ENCODE measurements around the gene TRAF3IP1.
"Not testable (repeated sequence)": the region's sequence is repeated elsewhere in the genome, so short reads cannot be mapped to it uniquely, and the experiment has no call there.

The TRAF3IP1 gene

DNA sequence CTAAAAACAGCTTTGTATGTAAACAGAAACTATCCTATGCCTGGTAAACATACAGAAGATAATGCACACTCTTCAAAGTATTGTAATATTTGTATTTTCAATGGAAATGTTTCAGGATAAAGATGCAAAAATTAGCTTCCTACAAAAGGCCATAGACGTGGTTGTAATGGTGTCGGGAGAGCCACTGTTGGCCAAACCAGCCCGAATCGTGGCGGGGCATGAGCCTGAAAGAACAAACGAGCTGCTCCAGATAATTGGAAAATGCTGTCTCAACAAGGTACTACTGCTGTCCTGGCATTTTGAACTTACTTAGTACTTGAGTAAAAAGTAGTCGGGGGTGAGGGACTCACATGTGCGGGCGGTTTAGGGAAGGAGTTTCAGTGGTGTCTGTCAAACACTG, 5.4 kb downstream of the TRAF3IP1 start:
- H3K36me3 ChIP-seq (ENCODE audit: control insufficient read depth, insufficient read depth, low read length), result peaks cover 4% of the 10 kb centered on the region
- no peaks in the 10 kb centered on the region for H3K27me3 ChIP-seq (ENCODE audit: control insufficient read depth, insufficient read depth, low read length, poor library complexity, severe bottlenecking)
- 92 to 95% methylated on average over 9 of the region's 9 CpGs for WGBS, 2 experiments
- no peak overlapping the region for H3K27ac ChIP-seq (ENCODE audit: insufficient read depth, low read depth, low read length, poor library complexity, severe bottlenecking)
- no peak overlapping the region for H3K4me3 ChIP-seq (ENCODE audit: insufficient read depth, low read depth, low read length)
- peaks cover 9% of the 10 kb centered on the region for H3K4me1 ChIP-seq (ENCODE audit: control insufficient read depth, insufficient read depth, low read length)
- no peaks in the 10 kb centered on the region for H3K9me3 ChIP-seq (ENCODE audit: control insufficient read depth, low read length)

- Histone ChIP-seq H3K36me3 (ENCODE audit: control insufficient read depth, insufficient read depth, low read length) (peaks cover 4% of the 10 kb centered on the region), H3K4me1 (ENCODE audit: control insufficient read depth, insufficient read depth, low read length) (peaks cover 2% of the 10 kb centered on the region), H3K4me3 (ENCODE audit: insufficient read depth, low read depth, low read length) (no peak overlapping the region), H3K27me3 (ENCODE audit: control insufficient read depth, insufficient read depth, low read length, poor library complexity, severe bottlenecking) (no peaks in the 10 kb centered on the region), H3K27ac (ENCODE audit: insufficient read depth, low read depth, low read length, poor library complexity, severe bottlenecking) (no peak overlapping the region), H3K9me3 (ENCODE audit: control insufficient read depth, low read length) (no peaks in the 10 kb centered on the region)
- WGBS, 2 experiments, result 92 to 94% methylated on average over 12 of the region's 12 CpGs
These were observed 6.6 kb downstream of the TRAF3IP1 start for GRCh38 chr2:238326801-238327365.

DNA sequence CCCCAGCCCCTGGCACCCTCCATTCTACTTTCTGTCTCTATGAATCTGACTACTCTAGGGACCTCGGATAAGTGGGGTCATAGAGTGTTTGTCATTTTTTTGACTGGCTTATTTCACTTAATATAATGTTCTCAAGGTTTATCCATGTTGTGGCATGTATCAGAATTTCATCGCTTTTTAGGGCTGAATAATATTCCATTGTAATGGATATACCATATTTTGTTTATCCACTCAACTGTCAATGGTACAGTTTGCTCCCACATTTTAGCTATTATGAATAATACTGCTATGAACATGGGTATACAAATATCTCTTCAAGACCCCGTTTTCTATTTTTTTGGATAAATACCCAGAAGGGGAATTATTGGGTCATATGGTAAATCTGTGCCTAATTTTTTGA, 7.4 kb downstream of the TRAF3IP1 start:
- no peaks in the 10 kb centered on the region for H3K4me1 ChIP-seq (ENCODE audit: control insufficient read depth, insufficient read depth, low read length)
- 93 to 100% methylated on average over 1 to 2 of the region's 3 CpGs for WGBS, 2 experiments
- no peaks in the 10 kb centered on the region for H3K9me3 ChIP-seq (ENCODE audit: control insufficient read depth, low read length)
- H3K27ac ChIP-seq (ENCODE audit: insufficient read depth, low read depth, low read length, poor library complexity, severe bottlenecking), result no peak overlapping the region
- H3K27me3 ChIP-seq (ENCODE audit: control insufficient read depth, insufficient read depth, low read length, poor library complexity, severe bottlenecking), result no peaks in the 10 kb centered on the region
- H3K4me3 ChIP-seq (ENCODE audit: insufficient read depth, low read depth, low read length), result no peak overlapping the region
- H3K36me3 ChIP-seq (ENCODE audit: control insufficient read depth, insufficient read depth, low read length), result peaks cover 4% of the 10 kb centered on the region

DNA sequence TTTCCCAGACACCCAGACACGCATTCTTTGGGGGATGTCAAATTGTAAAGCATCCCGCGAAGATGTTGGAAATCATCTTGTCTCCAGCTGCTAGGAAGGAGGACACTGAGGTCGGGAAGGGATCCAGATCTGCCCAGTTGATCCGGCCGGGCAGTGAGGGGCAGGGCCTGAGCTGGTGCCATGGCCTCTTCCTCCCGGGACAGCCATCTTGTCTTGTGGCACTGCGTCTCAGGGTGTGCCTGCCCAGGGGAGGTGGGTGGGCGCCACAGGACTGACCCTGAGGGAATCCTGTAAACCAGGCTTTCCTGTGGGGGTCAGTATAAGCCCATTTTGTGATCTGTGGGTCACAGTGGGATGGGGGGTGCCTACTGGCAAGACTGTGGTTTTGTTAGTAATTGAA, 10.1 kb downstream of the TRAF3IP1 start:
- H3K36me3 ChIP-seq (ENCODE audit: control insufficient read depth, insufficient read depth, low read length), result peaks cover 4% of the 10 kb centered on the region
- no peak overlapping the region for H3K27ac ChIP-seq (ENCODE audit: insufficient read depth, low read depth, low read length, poor library complexity, severe bottlenecking)
- H3K9me3 ChIP-seq (ENCODE audit: control insufficient read depth, low read length), result no peaks in the 10 kb centered on the region
- H3K4me3 ChIP-seq (ENCODE audit: insufficient read depth, low read depth, low read length), result no peak overlapping the region
- 95 to 98% methylated on average over 9 of the region's 9 CpGs for WGBS, 2 experiments
- H3K4me1 ChIP-seq (ENCODE audit: control insufficient read depth, insufficient read depth, low read length), result no peaks in the 10 kb centered on the region
- H3K27me3 ChIP-seq (ENCODE audit: control insufficient read depth, insufficient read depth, low read length, poor library complexity, severe bottlenecking), result no peaks in the 10 kb centered on the region

DNA sequence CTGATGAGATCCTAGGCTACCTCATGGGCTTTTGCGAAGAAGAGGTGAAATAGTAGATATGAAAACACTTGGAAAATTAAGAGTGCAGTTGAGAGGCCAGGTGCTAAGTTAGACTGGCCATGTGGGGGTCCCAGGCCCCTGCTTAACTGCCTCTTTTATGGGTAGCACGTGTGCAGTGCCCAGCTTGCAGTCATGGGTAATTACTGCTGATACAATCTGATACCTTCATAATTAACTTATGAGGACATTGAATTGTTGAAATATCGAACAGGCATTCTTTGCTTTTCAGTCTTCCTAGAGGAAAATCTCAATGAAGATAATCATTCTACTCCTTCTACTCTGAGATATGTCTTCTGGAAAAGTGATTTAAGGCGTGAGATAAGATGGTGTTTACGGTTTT, 11.6 kb downstream of the TRAF3IP1 start:
- Histone ChIP-seq H3K27ac (ENCODE audit: insufficient read depth, low read depth, low read length, poor library complexity, severe bottlenecking) (no peak overlapping the region), H3K36me3 (ENCODE audit: control insufficient read depth, insufficient read depth, low read length) (peaks cover 4% of the 10 kb centered on the region), H3K4me3 (ENCODE audit: insufficient read depth, low read depth, low read length) (no peak overlapping the region), H3K4me1 (ENCODE audit: control insufficient read depth, insufficient read depth, low read length) (no peaks in the 10 kb centered on the region), H3K9me3 (ENCODE audit: control insufficient read depth, low read length) (no peaks in the 10 kb centered on the region), H3K27me3 (ENCODE audit: control insufficient read depth, insufficient read depth, low read length, poor library complexity, severe bottlenecking) (no peaks in the 10 kb centered on the region)
- 96 to 98% methylated on average over 5 of the region's 5 CpGs for WGBS, 2 experiments

DNA sequence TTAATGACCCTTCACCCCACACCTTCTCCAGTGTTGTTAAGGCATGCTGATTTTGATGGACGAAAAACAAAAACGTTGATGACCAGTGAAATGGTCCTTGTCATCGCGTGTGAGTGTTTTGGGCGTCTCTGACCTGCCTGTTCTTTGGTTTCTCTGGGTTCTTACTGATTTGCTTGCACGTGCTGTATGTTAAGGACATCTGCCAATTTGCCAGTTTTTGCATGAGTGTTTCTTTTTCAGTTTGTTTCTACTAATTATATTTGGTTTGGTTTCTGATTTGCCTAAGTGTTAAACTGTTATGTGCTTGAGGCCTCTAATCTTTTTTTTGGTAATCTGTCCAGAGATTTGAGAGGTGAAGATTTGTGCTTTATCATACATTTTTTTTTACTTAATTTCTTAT, 14.6 kb downstream of the TRAF3IP1 start:
- Histone ChIP-seq H3K9me3 (ENCODE audit: control insufficient read depth, low read length) (no peaks in the 10 kb centered on the region), H3K27me3 (ENCODE audit: control insufficient read depth, insufficient read depth, low read length, poor library complexity, severe bottlenecking) (no peaks in the 10 kb centered on the region), H3K36me3 (ENCODE audit: control insufficient read depth, insufficient read depth, low read length) (no peaks in the 10 kb centered on the region), H3K4me1 (ENCODE audit: control insufficient read depth, insufficient read depth, low read length) (no peaks in the 10 kb centered on the region), H3K27ac (ENCODE audit: insufficient read depth, low read depth, low read length, poor library complexity, severe bottlenecking) (no peak overlapping the region), H3K4me3 (ENCODE audit: insufficient read depth, low read depth, low read length) (no peak overlapping the region)
- WGBS, 2 experiments, result 91 to 92% methylated on average over 6 of the region's 6 CpGs

- not testable (repeated sequence) for H3K27ac ChIP-seq (ENCODE audit: insufficient read depth, low read depth, low read length, poor library complexity, severe bottlenecking); H3K27me3 ChIP-seq (ENCODE audit: control insufficient read depth, insufficient read depth, low read length, poor library complexity, severe bottlenecking); H3K4me1 ChIP-seq (ENCODE audit: control insufficient read depth, insufficient read depth, low read length); H3K9me3 ChIP-seq (ENCODE audit: control insufficient read depth, low read length); H3K4me3 ChIP-seq (ENCODE audit: insufficient read depth, low read depth, low read length); H3K36me3 ChIP-seq (ENCODE audit: control insufficient read depth, insufficient read depth, low read length)
- whole genome bisulfite sequencing, 2 experiments, result 96% methylated on average over 6 of the region's 8 CpGs
These were observed 15.3 kb downstream of the TRAF3IP1 start for GRCh38 chr2:238335591-238335990.

GRCh38 chr2:238336151-238336550, 15.8 kb downstream of the TRAF3IP1 start:
- H3K27ac ChIP-seq (ENCODE audit: insufficient read depth, low read depth, low read length, poor library complexity, severe bottlenecking), result no peak overlapping the region
- no peaks in the 10 kb centered on the region for H3K4me1 ChIP-seq (ENCODE audit: control insufficient read depth, insufficient read depth, low read length)
- WGBS, 2 experiments, result 94 to 98% methylated on average over 2 of the region's 2 CpGs
- H3K9me3 ChIP-seq (ENCODE audit: control insufficient read depth, low read length), result no peaks in the 10 kb centered on the region
- H3K36me3 ChIP-seq (ENCODE audit: control insufficient read depth, insufficient read depth, low read length), result no peaks in the 10 kb centered on the region
- H3K27me3 ChIP-seq (ENCODE audit: control insufficient read depth, insufficient read depth, low read length, poor library complexity, severe bottlenecking), result no peaks in the 10 kb centered on the region
- H3K4me3 ChIP-seq (ENCODE audit: insufficient read depth, low read depth, low read length), result no peak overlapping the region

- Histone ChIP-seq H3K36me3 (ENCODE audit: control insufficient read depth, insufficient read depth, low read length) (no peaks in the 10 kb centered on the region), H3K27ac (ENCODE audit: insufficient read depth, low read depth, low read length, poor library complexity, severe bottlenecking) (no peak overlapping the region)
These were observed 16.6 kb downstream of the TRAF3IP1 start for GRCh38 chr2:238336793-238337444.

DNA sequence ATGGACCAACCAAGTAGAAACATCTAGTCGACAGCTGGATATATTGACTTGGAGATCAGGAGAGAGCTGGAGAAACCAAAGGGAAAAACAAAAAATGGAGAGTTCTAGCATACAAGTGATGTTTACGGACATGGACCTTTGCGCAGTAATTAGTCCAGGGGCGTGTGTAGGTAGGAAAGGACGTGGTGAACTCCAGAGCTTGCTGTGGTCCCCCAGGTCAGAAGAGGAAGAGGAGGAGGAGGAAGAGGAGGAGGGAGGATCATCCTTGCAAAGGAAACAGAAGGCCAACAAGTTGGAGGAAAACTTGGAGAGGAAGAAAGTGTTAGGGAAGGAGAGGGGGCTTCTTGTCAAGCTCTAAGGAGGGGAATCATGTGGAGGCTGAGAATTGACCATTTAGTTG, 17.5 kb downstream of the TRAF3IP1 start:
- Histone ChIP-seq H3K4me1 (ENCODE audit: control insufficient read depth, insufficient read depth, low read length) (no peaks in the 10 kb centered on the region), H3K27ac (ENCODE audit: insufficient read depth, low read depth, low read length, poor library complexity, severe bottlenecking) (no peak overlapping the region), H3K36me3 (ENCODE audit: control insufficient read depth, insufficient read depth, low read length) (no peaks in the 10 kb centered on the region), H3K27me3 (ENCODE audit: control insufficient read depth, insufficient read depth, low read length, poor library complexity, severe bottlenecking) (no peaks in the 10 kb centered on the region), H3K4me3 (ENCODE audit: insufficient read depth, low read depth, low read length) (no peak overlapping the region), H3K9me3 (ENCODE audit: control insufficient read depth, low read length) (no peaks in the 10 kb centered on the region)
- WGBS, 2 experiments, result 94 to 95% methylated on average over 5 of the region's 5 CpGs

More at GRCh38 chr2:238336793-238337444, 16.6 kb downstream of the TRAF3IP1 start:
- Histone ChIP-seq H3K27me3 (ENCODE audit: control insufficient read depth, insufficient read depth, low read length, poor library complexity, severe bottlenecking) (no peaks in the 10 kb centered on the region), H3K9me3 (ENCODE audit: control insufficient read depth, low read length) (no peaks in the 10 kb centered on the region), H3K4me1 (ENCODE audit: control insufficient read depth, insufficient read depth, low read length) (no peaks in the 10 kb centered on the region), H3K4me3 (ENCODE audit: insufficient read depth, low read depth, low read length) (no peak overlapping the region)
- 95 to 96% methylated on average over 5 of the region's 5 CpGs for WGBS, 2 experiments

Data from ectodermal cell (in vitro differentiated cells).